K562 (cell line): Measurements from ENCODE around the gene TCIRG1. TPM values are rescaled to one million over a fixed set of nuclear protein-coding genes. Genes with fewer than 3 reads are reported as not detected.

Experiments used
- ATF7 ChIP-seq: fragments of 450-650 bp; IDR thresholded peaks from 2 replicates; pipeline ENCODE4 v1.7.1; 2014; ENCODE audit warnings: mild to moderate bottlenecking, moderate library complexity
- CHCHD3 ChIP-seq: fragments of 250-450 bp; sonication (Bioruptor Pico); IDR thresholded peaks from 2 replicates; pipeline ENCODE4 v2.1.2; 2022; ENCODE audit warnings: mild to moderate bottlenecking
- DACH1 ChIP-seq: fragments of 450-650 bp; IDR thresholded peaks from 2 replicates; pipeline ENCODE4 v1.6.1; 2018; ENCODE audit not compliant: partially characterized antibody
- FOXA1 ChIP-seq: fragments of 450-650 bp; IDR thresholded peaks from 2 replicates; pipeline ENCODE4 v1.6.1; 2016; ENCODE audit warnings: mild to moderate bottlenecking, borderline replicate concordance
- GTF2A2 ChIP-seq: IDR thresholded peaks from 2 replicates; pipeline ENCODE4 v1.6.1; 2016; ENCODE audit warnings: mild to moderate bottlenecking, missing genetic modification characterization, missing compliant biosample characterization
- KDM1A ChIP-seq, 2 experiments: fragments of 450-650 bp; IDR thresholded peaks; 2 replicates each; pipeline ENCODE4 v1.6.1; 2016; ENCODE audit warnings: mild to moderate bottlenecking in 2 of 2
- MAZ ChIP-seq, 2 experiments: fragments of 450-650 bp in 1 of 2; sonication (generic) in 1 of 2; formaldehyde crosslinking; IDR thresholded peaks in 1 of 2; conservative IDR thresholded peaks in 1 of 2; 2 replicates each; pipeline versions ENCODE4 v1.4.0 to v1.5.0; 2020; ENCODE audit warnings: mild to moderate bottlenecking in 1 of 2, missing genetic modification reagents in 1 of 2
- NR4A1 ChIP-seq, 2 experiments: fragments of 250-450 bp in 1 of 2; fragments of 450-650 bp in 1 of 2; sonication (Bioruptor Pico) in 1 of 2; IDR thresholded peaks; 2 replicates each; pipeline versions ENCODE4 v1.4.0 to v1.6.1; 2016 to 2020; ENCODE audit warnings: mild to moderate bottlenecking in 2 of 2, missing compliant biosample characterization in 1 of 2, missing genetic modification characterization in 1 of 2, moderate library complexity in 1 of 2
- ZBTB9 ChIP-seq: fragments of 450-650 bp; formaldehyde crosslinking; IDR thresholded peaks from 2 replicates; pipeline ENCODE4 v1.4.0; 2020; ENCODE audit warnings: mild to moderate bottlenecking, moderate library complexity
- ZNF398 ChIP-seq: fragments of 250-450 bp; sonication (Bioruptor Pico); IDR thresholded peaks from 2 replicates; pipeline ENCODE4 v1.8.0; 2021; ENCODE audit warnings: moderate library complexity, mild to moderate bottlenecking, inconsistent platforms
- polyA plus RNA-seq, 8 experiments: library from polyadenylated mRNA; depleted of rRNA in 4 of 8; stranded (reverse) in 5 of 8; unstranded in 3 of 8; fragments of >200 nt; fragmentation: Nextera tagmentation in 2 of 8; fragmentation: Illumina TruSeq in 1 of 8; extraction: Ambion mirVana in 2 of 8; extraction: Trizol in 1 of 8; gene quantifications; 2 replicates each; pipeline versions ENCODE4 v1.2.1 to v1.2.3, GENCODE V29; 2011 to 2014; ENCODE audit warnings: inconsistent platforms in 1 of 8, missing spikeins in 1 of 8
- total RNA-seq, 7 experiments: library from RNA; depleted of rRNA in 6 of 7; stranded (reverse); fragments of >200 nt in 6 of 7; fragmentation: Illumina TruSeq in 2 of 7; extraction: Trizol in 2 of 7; gene quantifications; 2 replicates each; pipeline versions ENCODE4 v1.2.1 to v1.2.3, GENCODE V29; 2011 to 2021; ENCODE audit warnings: low replicate concordance in 1 of 7
- TF ChIP-seq, protein P1 (sequence below): fragments of 250-450 bp; sonication (Bioruptor Pico); IDR thresholded peaks from 2 replicates; pipeline ENCODE4 v1.4.0; 2020; ENCODE audit warnings: mild to moderate bottlenecking
- TF ChIP-seq, protein P2 (sequence below): sonication (generic); IDR thresholded peaks from 2 replicates; pipeline ENCODE4 v1.6.1; 2016
- TF ChIP-seq, protein P3 (sequence below): fragments of 450-650 bp; formaldehyde crosslinking; IDR thresholded peaks from 2 replicates; pipeline ENCODE4 v1.4.0; 2020; ENCODE audit warnings: mild to moderate bottlenecking, mixed read lengths

Gene TCIRG1
- total and polyA plus RNA-seq, 9 of the 15 experiments (the other 6 are each of a cell fraction or from before 2014, with no cell fraction given), result 0.49 to 143 (median 24.4) TPM

- TF ChIP-seq DACH1, result peak; percentile 50
- TF ChIP-seq, protein P1, sequence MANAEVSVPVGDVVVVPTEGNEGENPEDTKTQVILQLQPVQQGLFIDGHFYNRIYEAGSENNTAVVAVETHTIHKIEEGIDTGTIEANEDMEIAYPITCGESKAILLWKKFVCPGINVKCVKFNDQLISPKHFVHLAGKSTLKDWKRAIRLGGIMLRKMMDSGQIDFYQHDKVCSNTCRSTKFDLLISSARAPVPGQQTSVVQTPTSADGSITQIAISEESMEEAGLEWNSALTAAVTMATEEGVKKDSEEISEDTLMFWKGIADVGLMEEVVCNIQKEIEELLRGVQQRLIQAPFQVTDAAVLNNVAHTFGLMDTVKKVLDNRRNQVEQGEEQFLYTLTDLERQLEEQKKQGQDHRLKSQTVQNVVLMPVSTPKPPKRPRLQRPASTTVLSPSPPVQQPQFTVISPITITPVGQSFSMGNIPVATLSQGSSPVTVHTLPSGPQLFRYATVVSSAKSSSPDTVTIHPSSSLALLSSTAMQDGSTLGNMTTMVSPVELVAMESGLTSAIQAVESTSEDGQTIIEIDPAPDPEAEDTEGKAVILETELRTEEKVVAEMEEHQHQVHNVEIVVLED (CRISPR knock-in tag), result no peak
- TF ChIP-seq GTF2A2 (tag), result no peak; the same call in 1 of the 2 replicates
- 0 out of 2 replicates have a peak, but pooled peaks have one; percentile 36 for TF ChIP-seq ATF7
- TF ChIP-seq NR4A1 (CRISPR knock-in tag; IDR thresholded peaks at IDR 0.05), result no peak
- TF ChIP-seq NR4A1 (tag; IDR thresholded peaks at IDR 0.05), result no peak
- peak; percentile 63 to 89 for TF ChIP-seq MAZ (CRISPR knock-in tag; conservative IDR thresholded peaks at IDR 0.05 in 1 of 2, IDR thresholded peaks at IDR 0.05 in 1 of 2)
- peak; percentile 38; the same call in 1 of the 2 replicates for TF ChIP-seq CHCHD3 (CRISPR knock-in tag)
- peak; percentile 96 to 98 for TF ChIP-seq KDM1A (IDR thresholded peaks at IDR 0.05)
- no peak for TF ChIP-seq ZBTB9 (CRISPR knock-in tag)
- no peak for TF ChIP-seq FOXA1
- no peak for TF ChIP-seq ZNF398 (CRISPR knock-in tag)
- TF ChIP-seq, protein P2, sequence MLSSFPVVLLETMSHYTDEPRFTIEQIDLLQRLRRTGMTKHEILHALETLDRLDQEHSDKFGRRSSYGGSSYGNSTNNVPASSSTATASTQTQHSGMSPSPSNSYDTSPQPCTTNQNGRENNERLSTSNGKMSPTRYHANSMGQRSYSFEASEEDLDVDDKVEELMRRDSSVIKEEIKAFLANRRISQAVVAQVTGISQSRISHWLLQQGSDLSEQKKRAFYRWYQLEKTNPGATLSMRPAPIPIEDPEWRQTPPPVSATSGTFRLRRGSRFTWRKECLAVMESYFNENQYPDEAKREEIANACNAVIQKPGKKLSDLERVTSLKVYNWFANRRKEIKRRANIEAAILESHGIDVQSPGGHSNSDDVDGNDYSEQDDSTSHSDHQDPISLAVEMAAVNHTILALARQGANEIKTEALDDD, result no peak
- TF ChIP-seq, protein P3, sequence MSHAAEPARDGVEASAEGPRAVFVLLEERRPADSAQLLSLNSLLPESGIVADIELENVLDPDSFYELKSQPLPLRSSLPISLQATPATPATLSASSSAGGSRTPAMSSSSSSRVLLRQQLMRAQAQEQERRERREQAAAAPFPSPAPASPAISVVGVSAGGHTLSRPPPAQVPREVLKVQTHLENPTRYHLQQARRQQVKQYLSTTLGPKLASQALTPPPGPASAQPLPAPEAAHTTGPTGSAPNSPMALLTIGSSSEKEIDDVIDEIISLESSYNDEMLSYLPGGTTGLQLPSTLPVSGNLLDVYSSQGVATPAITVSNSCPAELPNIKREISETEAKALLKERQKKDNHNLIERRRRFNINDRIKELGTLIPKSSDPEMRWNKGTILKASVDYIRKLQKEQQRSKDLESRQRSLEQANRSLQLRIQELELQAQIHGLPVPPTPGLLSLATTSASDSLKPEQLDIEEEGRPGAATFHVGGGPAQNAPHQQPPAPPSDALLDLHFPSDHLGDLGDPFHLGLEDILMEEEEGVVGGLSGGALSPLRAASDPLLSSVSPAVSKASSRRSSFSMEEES (CRISPR knock-in tag), result no peak
Observed at GRCh38 chr11:68038718-68039525, at the start of gene TCIRG1 (continued).
